HEK293T (cell line): Measurements from ENCODE around the gene CDHR5.
"Not testable (repeated sequence)": the region's sequence is repeated elsewhere in the genome, so short reads cannot be mapped to it uniquely, and the experiment has no call there.

Source experiments
- ARNT ChIP-seq: fragments of 450-650 bp; IDR thresholded peaks from 2 replicates; pipeline ENCODE4 v1.6.1; 2017; ENCODE audit warnings: mild to moderate bottlenecking
- ELF4 ChIP-seq: fragments of 450-650 bp; IDR thresholded peaks from 2 replicates; pipeline ENCODE4 v1.6.1; 2017; ENCODE audit warnings: antibody characterized with exemption
- FOXA1 ChIP-seq: fragments of 450-650 bp; IDR thresholded peaks from 2 replicates; pipeline ENCODE4 v1.6.1; 2016; ENCODE audit warnings: mild to moderate bottlenecking
- PKNOX1 ChIP-seq: fragments of 450-650 bp; IDR thresholded peaks from 2 replicates; pipeline ENCODE4 v1.6.1; 2016
- SP1 ChIP-seq: fragments of 450-650 bp; IDR thresholded peaks from 2 replicates; pipeline ENCODE4 v1.6.1; 2017
- SUZ12 ChIP-seq: fragments of 450-650 bp; IDR thresholded peaks from 2 replicates; pipeline ENCODE4 v1.6.1; 2016; ENCODE audit warnings: mild to moderate bottlenecking
- TARDBP ChIP-seq: fragments of 450-650 bp; IDR thresholded peaks from 2 replicates; pipeline ENCODE4 v1.6.1; 2016

GRCh38 chr11:574031-574570 lies 50.7 kb downstream of the CDHR5 start:
- not testable (repeated sequence) for TF ChIP-seq FOXA1, SP1, ELF4, TARDBP, ARNT, SUZ12, PKNOX1
